Lung (tissue), 12 donors: ENCODE measurements around the gene LEMD2. TPM values are rescaled to one million over a fixed set of nuclear protein-coding genes. Genes with fewer than 3 reads are reported as not detected.

Experiments
- ATAC-seq: fragments of 200-7000 bp; cut with Tn5 transposase; one replicate; pipeline ENCODE4 v1.9.1; 2020; ENCODE audit warnings: moderate number of reproducible peaks; ENCODE audit not compliant: insufficient read depth, low FRiP score
- DNase-seq, 3 donors: peaks; one replicate each; pipeline ENCODE4 v3.0.0-alpha.2; 2013 to 2017
- H3K27ac ChIP-seq, 2 donors: one replicate each; pipeline ENCODE4 v1.5.1; 2013; ENCODE audit warnings: mild to moderate bottlenecking in 2 of 2, moderate library complexity in 2 of 2, control low read depth in 1 of 2, inconsistent platforms in 1 of 2, low read depth in 1 of 2, low read length in 1 of 2
- H3K27me3 ChIP-seq, 3 donors: one replicate each; pipeline ENCODE4 v1.5.1; 2013; ENCODE audit warnings: low read length in 2 of 3; ENCODE audit not compliant: control insufficient read depth in 3 of 3, insufficient read depth in 3 of 3
- H3K36me3 ChIP-seq, 4 donors: one replicate each; pipeline ENCODE4 v1.5.1; 2013; ENCODE audit warnings: low read length in 4 of 4, mild to moderate bottlenecking in 1 of 4, moderate library complexity in 1 of 4; ENCODE audit not compliant: control insufficient read depth in 4 of 4, insufficient read depth in 4 of 4
- H3K4me1 ChIP-seq, 5 donors: one replicate each; pipeline ENCODE4 v1.5.1; 2013; ENCODE audit warnings: low read length in 5 of 5, mild to moderate bottlenecking in 2 of 5, moderate library complexity in 1 of 5; ENCODE audit not compliant: control insufficient read depth in 5 of 5, insufficient read depth in 5 of 5
- H3K4me3 ChIP-seq: one replicate; pipeline ENCODE4 v1.5.1; 2013; ENCODE audit warnings: mild to moderate bottlenecking, control low read depth, moderate library complexity
- H3K9ac ChIP-seq, 2 donors: one replicate each; pipeline ENCODE4 v1.5.1; 2013; ENCODE audit warnings: low read length in 2 of 2, control low read depth in 1 of 2; ENCODE audit not compliant: insufficient read depth in 1 of 2
- H3K9me3 ChIP-seq, 4 donors: one replicate each; pipeline ENCODE4 v1.5.1; 2013; ENCODE audit warnings: low read length in 3 of 4, mild to moderate bottlenecking in 1 of 4, moderate library complexity in 1 of 4; ENCODE audit not compliant: control insufficient read depth in 4 of 4, insufficient read depth in 3 of 4
- CTCF ChIP-seq: IDR thresholded peaks from 2 replicates; pipeline ENCODE4 v1.5.1; 2012; ENCODE audit warnings: mild to moderate bottlenecking; ENCODE audit errors: control extremely low read depth, extremely low read depth
- WGBS, 2 donors: extraction: QIAGEN DNeasy Blood & Tissue Kit; methylation state at CpG; one replicate each; pipeline ENCODE4 v1.1.7; 2013; 5-methylcytosine and 5-hydroxymethylcytosine counted together
- polyA plus RNA-seq, 2 donors: library from polyadenylated mRNA; stranded (reverse); fragments of 200-250 nt; gene quantifications; one replicate each; pipeline ENCODE4 v1.2.1, GENCODE V29; 2013
- total RNA-seq, 2 donors: library from RNA; depleted of rRNA in 1 of 2; stranded (reverse); fragments of >200 nt in 1 of 2; gene quantifications; one replicate each; pipeline ENCODE4 v1.2.1, GENCODE V29; 2014 to 2021
- donor health status: control.
- donor health status: control.
- donor health status: Bipolar disorder and iron deficiency.
- donor health status: healthy.
- donor health status: DM: yes; HTN: yes; CAD: no.

LEMD2 gene
- total and polyA plus RNA-seq, 4 donors = 52.1 to 63.6 (median 54.5) TPM

- peak; percentile 59 to 66 (median 60) for DNase-seq
- H3K9ac ChIP-seq = no peak overlapping the region
- WGBS, 2 donors = 58 to 78% methylated on average over 7 of the region's 7 CpGs
- TF ChIP-seq CTCF = no peak
- no peak overlapping the region for H3K4me3 ChIP-seq
- no peaks in the 10 kb centered on the region for H3K27me3 ChIP-seq
- peaks cover 0 to 56% (median 16%) of the 10 kb centered on the region in 5 donors for H3K4me1 ChIP-seq
- peak overlapping the region in 1 of 2 donors; percentile 63 for H3K27ac ChIP-seq
- H3K36me3 ChIP-seq = no peaks in the 10 kb centered on the region
- no peaks in the 10 kb centered on the region for H3K9me3 ChIP-seq
- no peak for ATAC-seq
Observed at GRCh38 chr6:33742837-33743236, 46.1 kb downstream of the LEMD2 start.

- H3K9ac ChIP-seq = no peak overlapping the region
- H3K27ac ChIP-seq = peak overlapping the region in 1 of 2 donors; percentile 47
- no peak overlapping the region for H3K4me3 ChIP-seq
- WGBS, 2 donors = 60 to 77% methylated on average over 9 of the region's 9 CpGs
- no peaks in the 10 kb centered on the region for H3K36me3 ChIP-seq
- DNase-seq = no peak
- TF ChIP-seq CTCF = no peak
- peaks cover 0 to 56% (median 14%) of the 10 kb centered on the region in 5 donors for H3K4me1 ChIP-seq
- H3K9me3 ChIP-seq = no peaks in the 10 kb centered on the region
- H3K27me3 ChIP-seq = no peaks in the 10 kb centered on the region
- no peak for ATAC-seq
Observed at GRCh38 chr6:33742092-33742491, 46.8 kb downstream of the LEMD2 start.

GRCh38 chr6:33740794-33741193 lies 48.1 kb downstream of the LEMD2 start:
- no peak for TF ChIP-seq CTCF
- Histone ChIP-seq H3K27ac (peak overlapping the region in 1 of 2 donors; percentile 55), H3K36me3 (no peaks in the 10 kb centered on the region), H3K27me3 (no peaks in the 10 kb centered on the region), H3K9ac (no peak overlapping the region), H3K4me1 (peaks cover 0 to 43% (median 12%) of the 10 kb centered on the region in 5 donors), H3K9me3 (no peaks in the 10 kb centered on the region), H3K4me3 (no peak overlapping the region)
- DNase-seq (no peak), ATAC-seq (no peak)
- 88 to 90% methylated on average over 5 of the region's 5 CpGs for WGBS, 2 donors

GRCh38 chr6:33740204-33740608 lies 48.7 kb downstream of the LEMD2 start:
- no peak overlapping the region for H3K9ac ChIP-seq
- peak in 2 of 3 donors; percentile 54 to 65 for DNase-seq

More at GRCh38 chr6:33740204-33740608, 48.7 kb downstream of the LEMD2 start:
- 36 to 42% methylated on average over 6 of the region's 6 CpGs for WGBS, 2 donors
- Histone ChIP-seq H3K36me3 (peaks cover 0 to 1% (median 0%) of the 10 kb centered on the region in 4 donors), H3K4me3 (no peak overlapping the region), H3K9me3 (no peaks in the 10 kb centered on the region), H3K27me3 (no peaks in the 10 kb centered on the region), H3K4me1 (peaks cover 0 to 37% (median 10%) of the 10 kb centered on the region in 5 donors), H3K27ac (peak overlapping the region; percentile 20 to 55)
- no peak for ATAC-seq
- no peak for TF ChIP-seq CTCF
